GM12878 (cell line): ENCODE data around the gene ALG2. TPM values are rescaled to one million over a fixed set of nuclear protein-coding genes. Genes with fewer than 3 reads are reported as not detected.

Experiments
- BCL3 ChIP-seq: IDR thresholded peaks from 2 replicates; pipeline ENCODE4 v1.6.1; 2011; ENCODE audit warnings: borderline replicate concordance, low read depth, mild to moderate bottlenecking, moderate library complexity, low read length; ENCODE audit not compliant: insufficient read depth, poor library complexity, severe bottlenecking
- CEBPZ ChIP-seq: fragments of 150-350 bp; IDR thresholded peaks from 2 replicates; pipeline ENCODE4 v1.6.1; 2016; ENCODE audit warnings: low read depth, low read length
- CREB1 ChIP-seq: IDR thresholded peaks from 2 replicates; pipeline ENCODE4 v1.6.1; 2012; ENCODE audit warnings: low read depth, mild to moderate bottlenecking, inconsistent platforms
- CTCF ChIP-seq, 3 experiments: IDR thresholded peaks in 2 of 3; conservative IDR thresholded peaks in 1 of 3; 2 replicates each; pipeline ENCODE4 v1.5.1; 2011; ENCODE audit warnings: low read depth in 3 of 3, low read length in 3 of 3, mild to moderate bottlenecking in 3 of 3, control low read depth in 2 of 3, moderate library complexity in 2 of 3, inconsistent platforms in 1 of 3, mixed read lengths in 1 of 3; ENCODE audit not compliant: control insufficient read depth in 2 of 3, insufficient read depth in 1 of 3; ENCODE audit errors: extremely low read depth in 1 of 3
- EGR1 ChIP-seq, 2 experiments: IDR thresholded peaks; 1 replicate in 1 of 2; 2 replicates in 1 of 2; pipeline ENCODE4 v1.6.1; 2011 to 2012; ENCODE audit warnings: low read depth in 2 of 2, low read length in 2 of 2, borderline replicate concordance in 1 of 2, mild to moderate bottlenecking in 1 of 2, moderate library complexity in 1 of 2
- IRF3 ChIP-seq: fragments of 450-650 bp; IDR thresholded peaks from 2 replicates; pipeline ENCODE4 v1.6.1; 2014; ENCODE audit warnings: mild to moderate bottlenecking
- LARP7 ChIP-seq: fragments of 450-650 bp; IDR thresholded peaks from 2 replicates; pipeline ENCODE4 v1.6.1; 2017; ENCODE audit warnings: mild to moderate bottlenecking
- MXI1 ChIP-seq: fragments of 150-350 bp; IDR thresholded peaks from 2 replicates; pipeline ENCODE4 v1.6.1; 2011; ENCODE audit warnings: low read depth, mild to moderate bottlenecking, inconsistent platforms, low read length, improper control_type of control experiment
- NBN ChIP-seq: fragments of 450-650 bp; IDR thresholded peaks from 2 replicates; pipeline ENCODE4 v1.6.1; 2016
- NR2F1 ChIP-seq: fragments of 450-650 bp; conservative IDR thresholded peaks from 2 replicates; pipeline ENCODE4 v1.6.1; 2017; ENCODE audit warnings: mild to moderate bottlenecking
- NRF1 ChIP-seq: conservative IDR thresholded peaks from 2 replicates; pipeline ENCODE4 v1.6.1; 2011; ENCODE audit warnings: mild to moderate bottlenecking, low read depth, low read length, improper control_type of control experiment
- PML ChIP-seq: IDR thresholded peaks from 2 replicates; pipeline ENCODE4 v1.6.1; 2012; ENCODE audit warnings: low read length, inconsistent platforms
- POLR2AphosphoS5 ChIP-seq: IDR thresholded peaks from 2 replicates; pipeline ENCODE4 v1.6.1; 2011; ENCODE audit warnings: mild to moderate bottlenecking, low read length, inconsistent platforms
- RAD21 ChIP-seq: IDR thresholded peaks from 2 replicates; pipeline ENCODE4 v1.6.1; 2011; ENCODE audit warnings: mild to moderate bottlenecking, low read depth, low read length, moderate library complexity; ENCODE audit not compliant: insufficient read depth
- SREBF1 ChIP-seq: IDR thresholded peaks from 2 replicates; pipeline ENCODE4 v1.6.1; 2012; ENCODE audit warnings: mild to moderate bottlenecking, low read length
- STAT1 ChIP-seq: fragments of 450-650 bp; conservative IDR thresholded peaks from 2 replicates; pipeline ENCODE4 v1.6.1; 2014; ENCODE audit warnings: antibody characterized with exemption, mild to moderate bottlenecking
- TAF1 ChIP-seq: IDR thresholded peaks from 2 replicates; pipeline ENCODE4 v1.6.1; 2011; ENCODE audit warnings: mild to moderate bottlenecking, low read depth, low read length, borderline replicate concordance
- USF1 ChIP-seq: IDR thresholded peaks from 2 replicates; pipeline ENCODE4 v1.6.1; 2011; ENCODE audit warnings: borderline replicate concordance, low read depth, mild to moderate bottlenecking, moderate library complexity, mixed read lengths, low read length; ENCODE audit not compliant: insufficient read depth; ENCODE audit errors: extremely low read length
- ZNF274 ChIP-seq: IDR thresholded peaks from one replicate; pipeline ENCODE4 v1.8.0; 2011; ENCODE audit not compliant: insufficient read length, insufficient read depth
- ZSCAN29 ChIP-seq: fragments of 450-650 bp; IDR thresholded peaks from 2 replicates; pipeline ENCODE4 v1.6.1; 2017; ENCODE audit warnings: mild to moderate bottlenecking, moderate library complexity
- polyA plus RNA-seq, 11 experiments: library from polyadenylated mRNA; depleted of rRNA in 4 of 11; unstranded in 6 of 11; stranded (reverse) in 5 of 11; fragments of >200 nt; fragmentation: Nextera tagmentation in 4 of 11; fragmentation: Illumina TruSeq in 1 of 11; extraction: Ambion mirVana in 4 of 11; extraction: Trizol in 1 of 11; gene quantifications; 1 replicate in 1 of 11; 2 replicates in 10 of 11; pipeline versions ENCODE4 v1.2.1 to v1.2.3, GENCODE V29; 2011 to 2016; ENCODE audit warnings: inconsistent platforms in 2 of 11, missing spikeins in 2 of 11, low read depth in 1 of 11
- total RNA-seq, 4 experiments: library from RNA; depleted of rRNA in 3 of 4; stranded (reverse); fragments of >200 nt in 3 of 4; fragmentation: Illumina TruSeq in 1 of 4; extraction: Trizol in 1 of 4; gene quantifications; 2 replicates each; pipeline versions ENCODE4 v1.2.1 to v1.2.3, GENCODE V29; 2013 to 2021

The ALG2 gene
- total and polyA plus RNA-seq, 10 of the 15 experiments (the other 5 are each of a cell fraction or from before 2014, with no cell fraction given), result 8.8 to 52.5 (median 38.6) TPM

- no peak for TF ChIP-seq CEBPZ
- TF ChIP-seq STAT1, result no peak
- no peak; the same call in 1 of the 2 replicates for TF ChIP-seq POLR2AphosphoS5
- no peak for TF ChIP-seq IRF3
- TF ChIP-seq ZSCAN29, result no peak
- no peak for TF ChIP-seq MXI1
- peak; percentile 58; the same call in 1 of the 2 replicates for TF ChIP-seq NR2F1
- TF ChIP-seq PML, result peak; percentile 69; the same call in 1 of the 2 replicates
- TF ChIP-seq NBN, result peak; percentile 94; the same call in 1 of the 2 replicates
- no peak for TF ChIP-seq USF1
- TF ChIP-seq RAD21, result no peak
- TF ChIP-seq TAF1, result peak; percentile 67; the same call in 1 of the 2 replicates
- peak; percentile 93 for TF ChIP-seq BCL3
- peak; percentile 85 for TF ChIP-seq CREB1
- no peak for TF ChIP-seq LARP7
- peak in 1 of 2 experiments; percentile 51; a peak in 1 of 3 replicates for TF ChIP-seq EGR1 (IDR thresholded peaks at IDR 0.05; ENCODE audit: borderline replicate concordance in 1 of 2, low read depth in 2 of 2, low read length in 2 of 2)
- TF ChIP-seq NRF1, result no peak
- peak; percentile 2 to 17 (median 13); a peak in 3 of 6 replicates for TF ChIP-seq CTCF (IDR thresholded peaks at IDR 0.05 in 2 of 3, conservative IDR thresholded peaks at IDR 0.05 in 1 of 3; ENCODE audit: control insufficient read depth in 2 of 3, extremely low read depth in 1 of 3, insufficient read depth in 1 of 3, low read depth in 3 of 3, low read length in 3 of 3)
- TF ChIP-seq SREBF1, result no peak
- TF ChIP-seq ZNF274, result no peak
Measured at GRCh38 chr9:99253772-99254431, 32.2 kb upstream of the ALG2 start (continued).
